HEK293 (cell line): Measurements from ENCODE around the gene CACNA2D3.

ENCODE experiments used
- CTCF ChIA-PET: fragments of 350-600 bp; formaldehyde crosslinking; extraction: SDS; loops from one replicate; lab custom pipeline; 2021; ENCODE audit warnings: antibody characterized with exemption; lab: Yijun Ruan, JAX
- POLR2A ChIA-PET: fragments of 300-600 bp; formaldehyde crosslinking; extraction: SDS; loops from one replicate; lab custom pipeline; 2020; ENCODE audit warnings: antibody characterized with exemption, inconsistent platforms; lab: Yijun Ruan, JAX
- H3K27ac ChIP-seq: fragments of 200-500 bp; sonication (Bioruptor generic); 2 replicates; pipeline ENCODE4 v1.5.1; 2014; ENCODE audit warnings: low read depth, low read length, control low read depth, inconsistent platforms; ENCODE audit errors: extremely low read depth
- H3K36me3 ChIP-seq, 2 experiments: fragments of 200-500 bp in 1 of 2; sonication (Bioruptor generic) in 1 of 2; 1 replicate in 1 of 2; 2 replicates in 1 of 2; pipeline ENCODE4 v1.5.1; 2014 to 2017; ENCODE audit warnings: inconsistent platforms in 2 of 2, low read length in 2 of 2; ENCODE audit not compliant: control insufficient read depth in 2 of 2, insufficient read depth in 1 of 2
- H3K4me1 ChIP-seq: fragments of 200-500 bp; sonication (Bioruptor generic); 2 replicates; pipeline ENCODE4 v1.5.1; 2014; ENCODE audit warnings: mild to moderate bottlenecking, low read length, inconsistent platforms; ENCODE audit not compliant: control insufficient read depth, insufficient read depth
- H3K4me3 ChIP-seq: 2 replicates; pipeline ENCODE4 v1.5.1; 2011; ENCODE audit warnings: low read depth, mild to moderate bottlenecking, control low read depth, low read length, moderate library complexity
- H3K9me3 ChIP-seq: fragments of 200-500 bp; sonication (Bioruptor generic); 2 replicates; pipeline ENCODE4 v1.5.1; 2014; ENCODE audit warnings: low read depth, low read length, inconsistent platforms; ENCODE audit not compliant: control insufficient read depth, insufficient read depth
- REPIN1 ChIP-seq: fragments of 450-650 bp; formaldehyde crosslinking; IDR thresholded peaks from 2 replicates; pipeline ENCODE4 v1.5.1; 2017; ENCODE audit warnings: missing biosample characterization, missing genetic modification characterization, low read depth
- SCRT2 ChIP-seq: fragments of 450-650 bp; formaldehyde crosslinking; IDR thresholded peaks from 2 replicates; pipeline ENCODE4 v1.5.1; 2016; ENCODE audit warnings: missing biosample characterization, missing genetic modification characterization
- WT1 ChIP-seq: fragments of 450-650 bp; formaldehyde crosslinking; IDR thresholded peaks from 2 replicates; pipeline ENCODE4 v1.5.1; 2016; ENCODE audit warnings: missing biosample characterization, missing genetic modification characterization
- ZBTB17 ChIP-seq: fragments of 450-650 bp; formaldehyde crosslinking; IDR thresholded peaks from 2 replicates; pipeline ENCODE4 v1.5.1; 2016; ENCODE audit warnings: missing biosample characterization, missing genetic modification characterization
- ZNF121 ChIP-seq: fragments of 450-650 bp; formaldehyde crosslinking; IDR thresholded peaks from 2 replicates; pipeline ENCODE4 v1.5.1; 2016; ENCODE audit warnings: missing biosample characterization, missing genetic modification characterization
- ZNF221 ChIP-seq: fragments of 450-650 bp; formaldehyde crosslinking; IDR thresholded peaks from 2 replicates; pipeline ENCODE4 v1.5.1; 2017; ENCODE audit warnings: missing biosample characterization, missing genetic modification characterization, borderline replicate concordance
- ZNF24 ChIP-seq: fragments of 450-650 bp; formaldehyde crosslinking; IDR thresholded peaks from 2 replicates; pipeline ENCODE4 v1.5.1; 2016; ENCODE audit warnings: missing biosample characterization, missing genetic modification characterization
- ZNF324 ChIP-seq: fragments of 450-650 bp; formaldehyde crosslinking; IDR thresholded peaks from 2 replicates; pipeline ENCODE4 v1.5.1; 2016; ENCODE audit warnings: missing biosample characterization, missing genetic modification characterization
- ZNF366 ChIP-seq: fragments of 450-650 bp; formaldehyde crosslinking; conservative IDR thresholded peaks from 2 replicates; pipeline ENCODE4 v1.5.1; 2016; ENCODE audit warnings: missing biosample characterization, missing genetic modification characterization
- ZNF510 ChIP-seq: fragments of 450-650 bp; formaldehyde crosslinking; IDR thresholded peaks from 2 replicates; pipeline ENCODE4 v1.5.1; 2018; ENCODE audit warnings: mild to moderate bottlenecking, missing genetic modification characterization, missing biosample characterization; ENCODE audit not compliant: insufficient replicate concordance
- ZNF529 ChIP-seq: fragments of 450-650 bp; formaldehyde crosslinking; IDR thresholded peaks from 2 replicates; pipeline ENCODE4 v1.5.1; 2017; ENCODE audit warnings: missing genetic modification characterization, missing biosample characterization; ENCODE audit not compliant: insufficient replicate concordance
- ZNF549 ChIP-seq: fragments of 450-650 bp; IDR thresholded peaks from 2 replicates; pipeline ENCODE4 v1.5.1; 2018; ENCODE audit warnings: missing biosample characterization, missing genetic modification characterization, mild to moderate bottlenecking, inconsistent platforms, moderate library complexity
- ZNF785 ChIP-seq: fragments of 450-650 bp; formaldehyde crosslinking; IDR thresholded peaks from 2 replicates; pipeline ENCODE4 v1.5.1; 2016; ENCODE audit warnings: missing biosample characterization, missing genetic modification characterization
- ZNF792 ChIP-seq: fragments of 450-650 bp; formaldehyde crosslinking; IDR thresholded peaks from 2 replicates; pipeline ENCODE4 v1.5.1; 2016; ENCODE audit warnings: missing biosample characterization, missing genetic modification characterization
- ZSCAN16 ChIP-seq: fragments of 450-650 bp; formaldehyde crosslinking; IDR thresholded peaks from 2 replicates; pipeline ENCODE4 v1.5.1; 2016; ENCODE audit warnings: missing biosample characterization, missing genetic modification characterization
- ZSCAN30 ChIP-seq: fragments of 450-650 bp; IDR thresholded peaks from 2 replicates; pipeline ENCODE4 v1.5.1; 2018; ENCODE audit warnings: missing biosample characterization, mild to moderate bottlenecking, missing genetic modification characterization, moderate library complexity
- TF ChIP-seq, protein P1 (sequence below): fragments of 450-650 bp; formaldehyde crosslinking; IDR thresholded peaks from 2 replicates; pipeline ENCODE4 v1.5.1; 2016; ENCODE audit warnings: missing biosample characterization, missing genetic modification characterization, borderline replicate concordance
- TF ChIP-seq, protein P2 (sequence below): fragments of 450-650 bp; formaldehyde crosslinking; IDR thresholded peaks from 2 replicates; pipeline ENCODE4 v1.5.1; 2016; ENCODE audit warnings: missing biosample characterization, missing genetic modification characterization
- TF ChIP-seq, protein P3 (sequence below): fragments of 450-650 bp; formaldehyde crosslinking; IDR thresholded peaks from 2 replicates; pipeline ENCODE4 v1.5.1; 2016; ENCODE audit warnings: missing biosample characterization, missing genetic modification characterization
- TF ChIP-seq, protein P4 (sequence below): fragments of 450-650 bp; formaldehyde crosslinking; IDR thresholded peaks from 2 replicates; pipeline ENCODE4 v1.5.1; 2016; ENCODE audit warnings: missing biosample characterization, missing genetic modification characterization

Gene CACNA2D3

DNA sequence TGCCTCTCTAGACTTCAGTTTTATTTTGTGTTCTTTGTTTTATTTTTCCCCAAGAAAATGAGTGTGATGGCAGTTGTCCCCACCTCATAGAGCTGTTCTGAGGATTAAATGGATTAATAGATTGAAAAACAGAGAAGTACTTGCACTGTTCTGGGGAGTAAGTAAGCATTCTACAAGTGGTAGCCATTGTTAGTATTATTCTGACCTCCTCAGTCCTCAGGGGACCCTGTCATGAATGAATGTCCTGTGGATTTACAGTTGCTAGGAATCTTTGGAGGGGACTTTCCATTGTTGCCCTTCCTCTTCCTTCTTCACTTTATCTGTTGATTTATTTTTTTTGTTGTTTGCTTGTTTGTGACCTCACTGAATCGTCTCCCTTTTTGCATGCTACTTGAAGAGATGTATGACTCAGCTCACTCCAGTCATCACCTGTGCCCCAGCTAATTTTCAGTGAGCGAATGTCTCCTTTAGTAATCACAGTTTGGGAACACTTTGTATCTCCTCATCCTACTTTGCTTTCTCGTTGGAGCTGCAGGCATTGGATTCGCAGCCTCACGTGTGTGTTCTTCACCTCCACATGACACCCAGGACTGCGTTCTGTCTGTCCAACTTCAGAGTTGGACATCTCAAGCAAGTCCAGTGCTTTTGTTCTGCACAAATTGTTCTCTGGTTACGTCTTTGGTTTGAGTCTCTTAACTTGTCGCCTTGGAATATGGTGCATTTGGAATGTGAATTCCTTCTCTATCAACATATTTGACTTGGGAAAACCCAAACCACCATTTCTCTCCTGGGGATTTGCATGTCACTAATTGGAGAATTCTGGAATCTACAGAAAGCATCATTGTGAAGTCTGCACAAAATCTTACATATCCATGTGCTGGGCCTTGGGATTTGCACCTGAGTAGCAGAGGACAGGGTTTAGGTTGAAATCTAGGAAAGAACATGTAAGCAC lies 751.0 kb downstream of the CACNA2D3 start:
- POLR2A ChIA-PET, result no interaction called here

DNA sequence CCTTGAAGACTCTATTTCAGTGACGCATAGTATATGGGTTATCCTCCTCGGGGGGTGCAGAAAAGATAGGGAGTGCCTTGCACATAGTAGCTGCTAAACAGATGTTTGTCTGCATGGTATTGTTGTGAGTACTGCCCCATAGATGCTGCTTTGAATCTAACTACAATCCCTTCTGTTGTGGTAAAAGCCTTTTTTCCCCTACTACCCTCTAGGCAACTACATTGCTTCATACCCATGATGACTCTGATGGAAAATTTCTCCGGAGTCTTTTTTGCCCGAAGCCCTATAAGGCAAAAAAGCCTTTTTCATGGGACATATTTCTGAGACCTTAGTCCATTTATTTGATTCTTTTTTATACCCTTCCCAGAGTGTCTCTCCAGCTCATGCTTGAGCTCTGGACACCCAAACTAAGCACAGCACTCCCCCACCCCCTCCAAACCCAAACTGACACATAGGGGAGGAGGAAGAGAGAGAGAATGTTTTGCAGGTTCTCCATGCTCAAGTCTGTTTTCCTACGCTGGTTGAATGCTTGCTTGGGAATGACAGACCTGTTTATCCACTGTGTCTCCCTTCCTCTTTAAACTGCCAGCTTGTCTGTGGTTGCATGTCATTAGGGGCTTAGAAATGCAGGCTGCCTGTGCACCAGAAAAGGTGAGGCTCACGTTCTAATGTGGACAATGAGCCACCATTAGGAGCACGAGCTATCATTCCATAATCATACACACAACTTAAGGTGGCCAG lies 752.6 kb downstream of the CACNA2D3 start:
- H3K4me1 ChIP-seq, result no peaks in the 10 kb centered on the region
- CTCF ChIA-PET, result interaction anchor here (0.7 to 1.2 kb wide), 2 partner anchors 34 to 625 kb away, joined by 3 read pairs; no protein-coding TSS in a partner anchor
- POLR2A ChIA-PET, result no interaction called here
- H3K27ac ChIP-seq, result no peak overlapping the region
- TF ChIP-seq ZNF529 (tag by site-specific recombination) (no peak), ZSCAN30 (tag by site-specific recombination) (no peak), ZNF221 (tag by site-specific recombination) (no peak), ZNF549 (tag by site-specific recombination) (no peak), ZNF121 (no peak), ZBTB17 (tag by site-specific recombination) (no peak), ZNF785 (no peak), REPIN1 (tag by site-specific recombination) (no peak), WT1 (tag by site-specific recombination) (no peak), ZNF324 (tag by site-specific recombination) (no peak), ZNF510 (no peak), ZNF366 (no peak), ZNF24 (tag by site-specific recombination) (no peak)
- TF ChIP-seq, protein P1, sequence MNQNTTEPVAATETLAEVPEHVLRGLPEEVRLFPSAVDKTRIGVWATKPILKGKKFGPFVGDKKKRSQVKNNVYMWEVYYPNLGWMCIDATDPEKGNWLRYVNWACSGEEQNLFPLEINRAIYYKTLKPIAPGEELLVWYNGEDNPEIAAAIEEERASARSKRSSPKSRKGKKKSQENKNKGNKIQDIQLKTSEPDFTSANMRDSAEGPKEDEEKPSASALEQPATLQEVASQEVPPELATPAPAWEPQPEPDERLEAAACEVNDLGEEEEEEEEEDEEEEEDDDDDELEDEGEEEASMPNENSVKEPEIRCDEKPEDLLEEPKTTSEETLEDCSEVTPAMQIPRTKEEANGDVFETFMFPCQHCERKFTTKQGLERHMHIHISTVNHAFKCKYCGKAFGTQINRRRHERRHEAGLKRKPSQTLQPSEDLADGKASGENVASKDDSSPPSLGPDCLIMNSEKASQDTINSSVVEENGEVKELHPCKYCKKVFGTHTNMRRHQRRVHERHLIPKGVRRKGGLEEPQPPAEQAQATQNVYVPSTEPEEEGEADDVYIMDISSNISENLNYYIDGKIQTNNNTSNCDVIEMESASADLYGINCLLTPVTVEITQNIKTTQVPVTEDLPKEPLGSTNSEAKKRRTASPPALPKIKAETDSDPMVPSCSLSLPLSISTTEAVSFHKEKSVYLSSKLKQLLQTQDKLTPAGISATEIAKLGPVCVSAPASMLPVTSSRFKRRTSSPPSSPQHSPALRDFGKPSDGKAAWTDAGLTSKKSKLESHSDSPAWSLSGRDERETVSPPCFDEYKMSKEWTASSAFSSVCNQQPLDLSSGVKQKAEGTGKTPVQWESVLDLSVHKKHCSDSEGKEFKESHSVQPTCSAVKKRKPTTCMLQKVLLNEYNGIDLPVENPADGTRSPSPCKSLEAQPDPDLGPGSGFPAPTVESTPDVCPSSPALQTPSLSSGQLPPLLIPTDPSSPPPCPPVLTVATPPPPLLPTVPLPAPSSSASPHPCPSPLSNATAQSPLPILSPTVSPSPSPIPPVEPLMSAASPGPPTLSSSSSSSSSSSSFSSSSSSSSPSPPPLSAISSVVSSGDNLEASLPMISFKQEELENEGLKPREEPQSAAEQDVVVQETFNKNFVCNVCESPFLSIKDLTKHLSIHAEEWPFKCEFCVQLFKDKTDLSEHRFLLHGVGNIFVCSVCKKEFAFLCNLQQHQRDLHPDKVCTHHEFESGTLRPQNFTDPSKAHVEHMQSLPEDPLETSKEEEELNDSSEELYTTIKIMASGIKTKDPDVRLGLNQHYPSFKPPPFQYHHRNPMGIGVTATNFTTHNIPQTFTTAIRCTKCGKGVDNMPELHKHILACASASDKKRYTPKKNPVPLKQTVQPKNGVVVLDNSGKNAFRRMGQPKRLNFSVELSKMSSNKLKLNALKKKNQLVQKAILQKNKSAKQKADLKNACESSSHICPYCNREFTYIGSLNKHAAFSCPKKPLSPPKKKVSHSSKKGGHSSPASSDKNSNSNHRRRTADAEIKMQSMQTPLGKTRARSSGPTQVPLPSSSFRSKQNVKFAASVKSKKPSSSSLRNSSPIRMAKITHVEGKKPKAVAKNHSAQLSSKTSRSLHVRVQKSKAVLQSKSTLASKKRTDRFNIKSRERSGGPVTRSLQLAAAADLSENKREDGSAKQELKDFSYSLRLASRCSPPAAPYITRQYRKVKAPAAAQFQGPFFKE (tag by site-specific recombination), result no peak
- TF ChIP-seq, protein P2, sequence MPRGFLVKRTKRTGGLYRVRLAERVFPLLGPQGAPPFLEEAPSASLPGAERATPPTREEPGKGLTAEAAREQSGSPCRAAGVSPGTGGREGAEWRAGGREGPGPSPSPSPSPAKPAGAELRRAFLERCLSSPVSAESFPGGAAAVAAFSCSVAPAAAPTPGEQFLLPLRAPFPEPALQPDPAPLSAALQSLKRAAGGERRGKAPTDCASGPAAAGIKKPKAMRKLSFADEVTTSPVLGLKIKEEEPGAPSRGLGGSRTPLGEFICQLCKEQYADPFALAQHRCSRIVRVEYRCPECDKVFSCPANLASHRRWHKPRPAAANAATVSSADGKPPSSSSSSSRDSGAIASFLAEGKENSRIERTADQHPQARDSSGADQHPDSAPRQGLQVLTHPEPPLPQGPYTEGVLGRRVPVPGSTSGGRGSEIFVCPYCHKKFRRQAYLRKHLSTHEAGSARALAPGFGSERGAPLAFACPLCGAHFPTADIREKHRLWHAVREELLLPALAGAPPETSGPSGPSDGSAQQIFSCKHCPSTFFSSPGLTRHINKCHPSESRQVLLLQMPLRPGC (tag by site-specific recombination), result no peak
- TF ChIP-seq, protein P3, sequence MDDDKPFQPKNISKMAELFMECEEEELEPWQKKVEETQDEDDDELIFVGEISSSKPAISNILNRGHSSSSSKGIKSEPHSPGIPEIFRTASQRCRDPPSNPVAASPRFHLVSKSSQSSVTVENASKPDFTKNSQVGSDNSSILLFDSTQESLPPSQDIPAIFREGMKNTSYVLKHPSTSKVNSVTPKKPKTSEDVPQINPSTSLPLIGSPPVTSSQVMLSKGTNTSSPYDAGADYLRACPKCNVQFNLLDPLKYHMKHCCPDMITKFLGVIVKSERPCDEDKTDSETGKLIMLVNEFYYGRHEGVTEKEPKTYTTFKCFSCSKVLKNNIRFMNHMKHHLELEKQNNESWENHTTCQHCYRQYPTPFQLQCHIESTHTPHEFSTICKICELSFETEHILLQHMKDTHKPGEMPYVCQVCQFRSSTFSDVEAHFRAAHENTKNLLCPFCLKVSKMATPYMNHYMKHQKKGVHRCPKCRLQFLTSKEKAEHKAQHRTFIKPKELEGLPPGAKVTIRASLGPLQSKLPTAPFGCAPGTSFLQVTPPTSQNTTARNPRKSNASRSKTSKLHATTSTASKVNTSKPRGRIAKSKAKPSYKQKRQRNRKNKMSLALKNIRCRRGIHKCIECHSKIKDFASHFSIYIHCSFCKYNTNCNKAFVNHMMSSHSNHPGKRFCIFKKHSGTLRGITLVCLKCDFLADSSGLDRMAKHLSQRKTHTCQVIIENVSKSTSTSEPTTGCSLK (tag by site-specific recombination), result no peak
- TF ChIP-seq, protein P4, sequence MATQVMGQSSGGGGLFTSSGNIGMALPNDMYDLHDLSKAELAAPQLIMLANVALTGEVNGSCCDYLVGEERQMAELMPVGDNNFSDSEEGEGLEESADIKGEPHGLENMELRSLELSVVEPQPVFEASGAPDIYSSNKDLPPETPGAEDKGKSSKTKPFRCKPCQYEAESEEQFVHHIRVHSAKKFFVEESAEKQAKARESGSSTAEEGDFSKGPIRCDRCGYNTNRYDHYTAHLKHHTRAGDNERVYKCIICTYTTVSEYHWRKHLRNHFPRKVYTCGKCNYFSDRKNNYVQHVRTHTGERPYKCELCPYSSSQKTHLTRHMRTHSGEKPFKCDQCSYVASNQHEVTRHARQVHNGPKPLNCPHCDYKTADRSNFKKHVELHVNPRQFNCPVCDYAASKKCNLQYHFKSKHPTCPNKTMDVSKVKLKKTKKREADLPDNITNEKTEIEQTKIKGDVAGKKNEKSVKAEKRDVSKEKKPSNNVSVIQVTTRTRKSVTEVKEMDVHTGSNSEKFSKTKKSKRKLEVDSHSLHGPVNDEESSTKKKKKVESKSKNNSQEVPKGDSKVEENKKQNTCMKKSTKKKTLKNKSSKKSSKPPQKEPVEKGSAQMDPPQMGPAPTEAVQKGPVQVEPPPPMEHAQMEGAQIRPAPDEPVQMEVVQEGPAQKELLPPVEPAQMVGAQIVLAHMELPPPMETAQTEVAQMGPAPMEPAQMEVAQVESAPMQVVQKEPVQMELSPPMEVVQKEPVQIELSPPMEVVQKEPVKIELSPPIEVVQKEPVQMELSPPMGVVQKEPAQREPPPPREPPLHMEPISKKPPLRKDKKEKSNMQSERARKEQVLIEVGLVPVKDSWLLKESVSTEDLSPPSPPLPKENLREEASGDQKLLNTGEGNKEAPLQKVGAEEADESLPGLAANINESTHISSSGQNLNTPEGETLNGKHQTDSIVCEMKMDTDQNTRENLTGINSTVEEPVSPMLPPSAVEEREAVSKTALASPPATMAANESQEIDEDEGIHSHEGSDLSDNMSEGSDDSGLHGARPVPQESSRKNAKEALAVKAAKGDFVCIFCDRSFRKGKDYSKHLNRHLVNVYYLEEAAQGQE (tag by site-specific recombination), result no peak
- no peaks in the 10 kb centered on the region for H3K9me3 ChIP-seq
- H3K36me3 ChIP-seq, result no peaks in the 10 kb centered on the region
- no peak overlapping the region for H3K4me3 ChIP-seq

More for the DNA sequence above, 751.0 kb downstream of the CACNA2D3 start:
- H3K36me3 ChIP-seq, result no peaks in the 10 kb centered on the region
- H3K4me1 ChIP-seq, result no peaks in the 10 kb centered on the region
- H3K4me3 ChIP-seq, result no peak overlapping the region
- no peak overlapping the region for H3K27ac ChIP-seq
- TF ChIP-seq ZNF792 (no peak), ZSCAN16 (tag by site-specific recombination) (no peak), SCRT2 (tag by site-specific recombination) (peak; percentile 36; the same call in 1 of the 2 replicates)
- CTCF ChIA-PET, result no interaction called here
- H3K9me3 ChIP-seq, result no peaks in the 10 kb centered on the region
